Naive B cell (primary cell): ENCODE measurements around the gene SDS. TPM values are rescaled to one million over a fixed set of nuclear protein-coding genes. Genes with fewer than 3 reads are reported as not detected.
"Not testable (repeated sequence)": the region's sequence is repeated elsewhere in the genome, so short reads cannot be mapped to it uniquely, and the experiment has no call there.

Source experiments
- ATAC-seq, 2 donors: fragments of 150-1000 bp; cut with Tn5 transposase; 2 replicates each; pipeline ENCODE4 v1.10.0; 2021; ENCODE audit warnings: low read depth in 2 of 2, mild to moderate bottlenecking in 2 of 2, moderate library complexity in 2 of 2
- DNase-seq: peaks from one replicate; pipeline ENCODE4 v3.0.0; 2022
- H3K27ac Mint-ChIP-seq, 6 donors: one replicate each; pipeline ENCODE4 v1.8.0; 2020 to 2022; ENCODE audit warnings: mild to moderate bottlenecking in 6 of 6, mixed read lengths in 6 of 6, moderate library complexity in 5 of 6, inconsistent platforms in 2 of 6
- H3K27me3 Mint-ChIP-seq, 3 donors: one replicate each; pipeline ENCODE4 v1.8.0; 2021 to 2022; ENCODE audit warnings: mixed read lengths in 3 of 3, mild to moderate bottlenecking in 1 of 3
- H3K36me3 Mint-ChIP-seq, 2 donors: one replicate each; pipeline ENCODE4 v1.8.0; 2020 to 2022; ENCODE audit warnings: mixed read lengths in 2 of 2, inconsistent platforms in 1 of 2, mild to moderate bottlenecking in 1 of 2
- H3K4me1 Mint-ChIP-seq, 3 donors: one replicate each; pipeline ENCODE4 v1.8.0; 2020 to 2022; ENCODE audit warnings: mixed read lengths in 3 of 3, inconsistent platforms in 1 of 3, mild to moderate bottlenecking in 1 of 3, moderate library complexity in 1 of 3
- H3K4me3 Mint-ChIP-seq, 8 donors: one replicate each; pipeline ENCODE4 v1.8.0; 2020 to 2022; ENCODE audit warnings: mild to moderate bottlenecking in 8 of 8, mixed read lengths in 8 of 8, moderate library complexity in 8 of 8, inconsistent platforms in 2 of 8
- H3K9me3 Mint-ChIP-seq, 7 donors: one replicate each; pipeline ENCODE4 v1.8.0; 2020 to 2022; ENCODE audit warnings: mixed read lengths in 7 of 7, mild to moderate bottlenecking in 5 of 7, inconsistent platforms in 2 of 7, moderate library complexity in 1 of 7
- polyA plus RNA-seq, 6 donors: library from polyadenylated mRNA; unstranded; fragments of 300-500 nt; fragmentation: Illumina TruSeq; gene quantifications; one replicate each; pipeline ENCODE4 v1.2.3, GENCODE V29; 2021; ENCODE audit warnings: low read depth in 6 of 6

Gene SDS
- polyA plus RNA-seq, 6 donors from 2014 or later = not detected

- no peaks in the 10 kb centered on the region for H3K9me3 Mint-ChIP-seq
- DNase-seq (peak; percentile 9), ATAC-seq (no peak)
- peaks cover 14 to 23% (median 21%) of the 10 kb centered on the region in 3 donors for H3K4me1 Mint-ChIP-seq
- H3K27me3 Mint-ChIP-seq = no peaks in the 10 kb centered on the region
- peak overlapping the region; percentile 24 to 95 (median 92) for H3K27ac Mint-ChIP-seq
- no peaks in the 10 kb centered on the region for H3K36me3 Mint-ChIP-seq
- peak overlapping the region; percentile 84 to 93 (median 86) for H3K4me3 Mint-ChIP-seq
These were observed 44.4 kb downstream of the SDS start for GRCh38 chr12:113359133-113359938.

- peak; percentile 92 for DNase-seq
- no peaks in the 10 kb centered on the region for H3K9me3 Mint-ChIP-seq
- peak; percentile 90 to 92 for ATAC-seq
- peak within 1 kb of the TSS; percentile 85 to 95 (median 92) for H3K4me3 Mint-ChIP-seq
- no peaks in the 10 kb centered on the region for H3K27me3 Mint-ChIP-seq
- H3K36me3 Mint-ChIP-seq = no peaks in the 10 kb centered on the region
- H3K27ac Mint-ChIP-seq = peak within 1 kb of the TSS; percentile 71 to 96 (median 95)
- peaks cover 14 to 23% (median 19%) of the 10 kb centered on the region in 3 donors for H3K4me1 Mint-ChIP-seq
These were observed 45.1 kb downstream of the SDS start, which contains the start of gene PLBD2 for GRCh38 chr12:113358381-113359132. TSS of gene PLBD2 (plus strand) at chr12:113358587. CDS start at chr12:113358601, 14 bp downstream.

DNA sequence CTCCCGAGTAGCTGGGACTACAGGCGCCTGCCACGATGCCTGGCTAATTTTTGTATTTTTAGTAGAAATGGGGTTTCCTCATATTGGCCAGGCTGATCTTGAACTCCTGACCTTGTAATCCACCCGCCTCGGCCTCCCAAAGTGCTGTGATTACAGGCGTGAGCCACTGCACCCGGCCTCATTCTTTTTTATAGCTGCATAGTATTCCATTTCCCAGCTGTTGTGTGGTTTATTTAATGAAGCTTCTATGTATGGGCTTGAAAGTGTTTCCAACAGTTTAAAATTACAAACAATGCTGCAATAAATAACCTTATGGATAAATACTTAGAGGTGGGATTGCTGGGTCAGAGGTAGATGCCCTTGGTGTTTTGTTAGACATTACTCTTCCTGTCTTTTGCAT lies 49.5 kb downstream of the SDS start:
- ATAC-seq, H3K9me3 Mint-ChIP-seq, H3K4me3 Mint-ChIP-seq, DNase-seq, H3K36me3 Mint-ChIP-seq, H3K27ac Mint-ChIP-seq: not testable (repeated sequence)
- H3K4me1 Mint-ChIP-seq = peaks cover 3 to 13% (median 3%) of the 10 kb centered on the region in 3 donors
- H3K27me3 Mint-ChIP-seq = peaks cover 4 to 16% (median 13%) of the 10 kb centered on the region in 3 donors

DNA sequence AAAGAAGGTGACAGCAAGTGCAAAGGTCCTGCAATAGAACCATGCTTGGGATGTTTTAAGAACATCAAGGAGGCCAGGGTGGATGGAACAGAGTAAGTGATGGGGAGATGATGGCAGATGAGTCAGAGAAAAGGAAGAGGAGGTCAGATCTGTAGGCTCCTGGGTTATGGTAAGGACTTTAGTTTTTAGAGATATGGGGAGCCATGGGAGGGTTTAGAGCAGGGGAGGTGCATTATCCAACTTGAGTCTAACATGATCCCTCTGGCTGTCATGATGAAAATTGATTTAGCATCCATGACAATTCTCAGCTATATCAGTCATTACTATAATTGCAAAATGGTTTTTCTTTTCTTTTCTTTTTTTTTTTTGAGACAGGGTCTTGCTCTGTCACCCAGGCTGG lies 52.6 kb downstream of the SDS start:
- Mint-ChIP-seq H3K36me3 (no peaks in the 10 kb centered on the region), H3K27me3 (peaks cover 10 to 22% (median 18%) of the 10 kb centered on the region in 3 donors), H3K4me1 (peaks cover 0 to 2% (median 0%) of the 10 kb centered on the region in 3 donors), H3K4me3 (peak overlapping the region in 2 of 8 donors; percentile 24 to 35), H3K9me3 (no peaks in the 10 kb centered on the region), H3K27ac (peak overlapping the region in 1 of 6 donors; percentile 23)
- ATAC-seq (no peak), DNase-seq (no peak)

- peaks cover 10 to 22% (median 18%) of the 10 kb centered on the region in 3 donors for H3K27me3 Mint-ChIP-seq
- H3K4me1 Mint-ChIP-seq = peaks cover 0 to 2% (median 0%) of the 10 kb centered on the region in 3 donors
- no peak overlapping the region for H3K4me3 Mint-ChIP-seq
- H3K36me3 Mint-ChIP-seq = no peaks in the 10 kb centered on the region
- H3K27ac Mint-ChIP-seq = no peak overlapping the region
- ATAC-seq (no peak), DNase-seq (no peak)
- no peaks in the 10 kb centered on the region for H3K9me3 Mint-ChIP-seq
These were observed 54.7 kb downstream of the SDS start for GRCh38 chr12:113348849-113349536.

- Mint-ChIP-seq H3K4me1 (peaks cover 0 to 2% (median 0%) of the 10 kb centered on the region in 3 donors), H3K4me3 (no peak overlapping the region), H3K27me3 (peaks cover 10 to 22% (median 18%) of the 10 kb centered on the region in 3 donors), H3K9me3 (no peaks in the 10 kb centered on the region), H3K36me3 (no peaks in the 10 kb centered on the region), H3K27ac (no peak overlapping the region)
- no peak for ATAC-seq
- DNase-seq = no peak
These were observed 55.8 kb downstream of the SDS start for GRCh38 chr12:113347892-113348291.

- no peak for DNase-seq
- no peaks in the 10 kb centered on the region for H3K9me3 Mint-ChIP-seq
- no peak for ATAC-seq
- no peaks in the 10 kb centered on the region for H3K36me3 Mint-ChIP-seq
- peaks cover 0 to under 1% (median 0%) of the 10 kb centered on the region in 3 donors for H3K4me1 Mint-ChIP-seq
- no peak overlapping the region for H3K27ac Mint-ChIP-seq
- H3K4me3 Mint-ChIP-seq = no peak overlapping the region
- H3K27me3 Mint-ChIP-seq = peaks cover 10 to 16% (median 11%) of the 10 kb centered on the region in 3 donors
These were observed 56.6 kb downstream of the SDS start for GRCh38 chr12:113347107-113347506.

- no peak for ATAC-seq
- H3K27me3 Mint-ChIP-seq = peaks cover 8 to 16% (median 10%) of the 10 kb centered on the region in 3 donors
- H3K9me3 Mint-ChIP-seq = no peaks in the 10 kb centered on the region
- no peak overlapping the region for H3K27ac Mint-ChIP-seq
- H3K36me3 Mint-ChIP-seq = no peaks in the 10 kb centered on the region
- no peak overlapping the region for H3K4me3 Mint-ChIP-seq
- DNase-seq = no peak
- peaks cover 5 to 8% (median 6%) of the 10 kb centered on the region in 3 donors for H3K4me1 Mint-ChIP-seq
These were observed 57.3 kb downstream of the SDS start for GRCh38 chr12:113346353-113346752.

DNA sequence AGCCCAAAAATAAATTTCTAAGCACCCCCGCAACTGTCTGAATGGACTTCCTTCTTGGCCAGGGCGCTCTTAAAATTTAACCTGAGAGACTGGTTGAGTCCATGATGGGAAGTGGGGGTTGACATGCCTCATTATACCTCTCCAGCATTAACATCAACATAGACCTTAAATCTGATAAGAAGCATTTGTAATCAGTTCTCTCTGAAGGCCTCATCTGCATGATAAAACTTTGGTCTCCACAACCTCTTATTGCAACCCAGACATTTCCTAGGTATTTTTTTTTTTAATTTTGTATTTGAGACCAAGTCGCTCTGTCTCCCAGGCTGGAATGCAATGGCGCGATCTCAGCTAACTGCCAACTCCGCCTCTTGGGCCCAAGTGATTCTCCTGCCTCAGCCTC lies 58.4 kb downstream of the SDS start:
- H3K27ac Mint-ChIP-seq = peak overlapping the region in 1 of 6 donors; percentile 42
- no peaks in the 10 kb centered on the region for H3K36me3 Mint-ChIP-seq
- H3K27me3 Mint-ChIP-seq = peaks cover 8 to 10% (median 9%) of the 10 kb centered on the region in 3 donors
- ATAC-seq = no peak
- H3K9me3 Mint-ChIP-seq = no peaks in the 10 kb centered on the region
- DNase-seq = no peak
- peaks cover 6 to 11% (median 7%) of the 10 kb centered on the region in 3 donors for H3K4me1 Mint-ChIP-seq
- H3K4me3 Mint-ChIP-seq = no peak overlapping the region

Other genes with a start within 250 kb of the SDS start
- gene DDX54, start 218.4 kb downstream of the SDS start, polyA plus RNA-seq = 10 to 100 TPM in 5 of 6 donors, 1 to 10 TPM in 1; 9.0 to 45.5 (median 25.4) TPM
- 10 to 100 TPM; 21.0 to 31.9 (median 24.1) TPM for gene RITA1, start 218.2 kb downstream of the SDS start, polyA plus RNA-seq
- gene TPCN1, start 182.4 kb downstream of the SDS start, polyA plus RNA-seq = 10 to 100 TPM in 5 of 6 donors, 1 to 10 TPM in 1; 8.8 to 26.2 (median 18.9) TPM
- 10 to 100 TPM in 5 of 6 donors, 1 to 10 TPM in 1; 5.3 to 35.1 (median 14.6) TPM for gene SLC8B1, start 68.8 kb downstream of the SDS start, polyA plus RNA-seq
- 1 to 10 TPM; 1.4 to 6.0 (median 2.6) TPM for gene PLBD2, start 45.3 kb downstream of the SDS start, polyA plus RNA-seq
- under 1 TPM in 2 of 6 donors, not detected in 4; 0.27 to 0.68 TPM for gene SDSL, start 18.5 kb upstream of the SDS start, polyA plus RNA-seq
- gene LHX5, start 68.0 kb upstream of the SDS start, polyA plus RNA-seq = not detected